ENCODE data around the gene NME9. TPM values are rescaled to one million over a fixed set of nuclear protein-coding genes. Genes with fewer than 3 reads are reported as not detected.

NME9 gene
- total and polyA plus RNA-seq, 7 donors, result 0.23 TPM; not detected in 6

GRCh38 chr3:138348754-138349739 lies 19.4 kb upstream of the NME9 start:
- intact Hi-C loops (cut with DNase I), result loop anchor here (1.0 to 2.0 kb wide), 3 partner anchors 20 to 260 kb away; partner anchors contain the start of genes FAIM and NME9
- Histone ChIP-seq H3K4me1 (peaks cover 0 to 35% (median 25%) of the 10 kb centered on the region in 4 donors), H3K9me3 (no peaks in the 10 kb centered on the region), H3K4me3 (peak overlapping the region; percentile 73 to 95 (median 91)), H3K36me3 (no peaks in the 10 kb centered on the region), H3K27ac (peak overlapping the region; percentile 92 to 97 (median 96)), H3K27me3 (no peaks in the 10 kb centered on the region)
- WGBS, 2 donors, result 7 to 10% methylated on average over 58 of the region's 58 CpGs
- TF ChIP-seq EP300 (IDR thresholded peaks at IDR 0.05) (no peak), CTCF (IDR thresholded peaks at IDR 0.05) (no peak), POLR2A (IDR thresholded peaks at IDR 0.05) (no peak), POLR2AphosphoS5 (IDR thresholded peaks at IDR 0.05) (no peak)
- DNase-seq, result peak; percentile 74

GRCh38 chr3:138347960-138348753 lies 18.5 kb upstream of the NME9 start, which contains the start of gene MRAS:
TSS of gene MRAS (plus strand) at chr3:138348579. CDS start at chr3:138372884, 24,305 bp downstream.
- no peaks in the 10 kb centered on the region for H3K9me3 ChIP-seq
- H3K27ac ChIP-seq, result peak within 1 kb of the TSS; percentile 92 to 97 (median 96)
- no peaks in the 10 kb centered on the region for H3K36me3 ChIP-seq
- WGBS, 2 donors, result 1% methylated on average over 93 of the region's 93 CpGs
- no peaks in the 10 kb centered on the region for H3K27me3 ChIP-seq
- peak within 1 kb of the TSS; percentile 73 to 95 (median 91) for H3K4me3 ChIP-seq
- no peak for TF ChIP-seq EP300 (IDR thresholded peaks at IDR 0.05)
- peak in 3 of 4 donors; percentile 40 to 65 (median 59) for TF ChIP-seq POLR2AphosphoS5 (IDR thresholded peaks at IDR 0.05)
- peak in 1 of 4 experiments; percentile 38 for TF ChIP-seq CTCF (IDR thresholded peaks at IDR 0.05)
- no peak for TF ChIP-seq POLR2A (IDR thresholded peaks at IDR 0.05)
- intact Hi-C loops (cut with DNase I), result loop anchor here (1.0 to 2.0 kb wide), 3 partner anchors 19 to 261 kb away; partner anchors contain the start of genes FAIM and NME9
- peaks cover 0 to 35% (median 25%) of the 10 kb centered on the region in 4 donors for H3K4me1 ChIP-seq
- peak; percentile 90 for DNase-seq

GRCh38 chr3:138344754-138345153 lies 15.1 kb upstream of the NME9 start:
- no peak overlapping the region for H3K4me3 ChIP-seq
- no peaks in the 10 kb centered on the region for H3K36me3 ChIP-seq
- intact Hi-C loops (cut with DNase I), result no loop called here
- no peak for DNase-seq
- peaks cover 0 to 14% (median 12%) of the 10 kb centered on the region in 4 donors for H3K4me1 ChIP-seq
- no peaks in the 10 kb centered on the region for H3K27me3 ChIP-seq
- TF ChIP-seq CTCF (IDR thresholded peaks at IDR 0.05) (no peak), EP300 (IDR thresholded peaks at IDR 0.05) (no peak), POLR2A (IDR thresholded peaks at IDR 0.05) (no peak)
- no peaks in the 10 kb centered on the region for H3K9me3 ChIP-seq
- no peak overlapping the region for H3K27ac ChIP-seq
- WGBS, 2 donors, result 75 to 81% methylated on average over 1 of the region's 1 CpG

- no peaks in the 10 kb centered on the region for H3K9me3 ChIP-seq
- H3K27me3 ChIP-seq, result no peaks in the 10 kb centered on the region
- H3K27ac ChIP-seq, result no peak overlapping the region
- no peak for TF ChIP-seq EP300 (IDR thresholded peaks at IDR 0.05)
- TF ChIP-seq POLR2A (IDR thresholded peaks at IDR 0.05), result no peak
- TF ChIP-seq CTCF (IDR thresholded peaks at IDR 0.05), result no peak
- no peak for TF ChIP-seq POLR2AphosphoS5 (IDR thresholded peaks at IDR 0.05)
- WGBS, 2 donors, result 74 to 91% methylated on average over 5 of the region's 5 CpGs
- no peaks in the 10 kb centered on the region for H3K36me3 ChIP-seq
- no peaks in the 10 kb centered on the region for H3K4me1 ChIP-seq
- intact Hi-C loops (cut with DNase I), result no loop called here
- DNase-seq, result no peak
- H3K4me3 ChIP-seq, result no peak overlapping the region
These were observed 10.9 kb upstream of the NME9 start for GRCh38 chr3:138340511-138340910.

Data from sigmoid colon (tissue), 7 donors.